NB4 (cell line): Measurements from ENCODE around the gene MINDY2.

Experiments used
- POLR2A ChIP-seq: IDR thresholded peaks from 2 replicates; pipeline ENCODE4 v1.6.1; 2011; ENCODE audit warnings: mild to moderate bottlenecking; ENCODE audit not compliant: insufficient read length; ENCODE audit errors: extremely low read depth
- TF ChIP-seq, protein P1 (sequence below): IDR thresholded peaks from one replicate; pipeline ENCODE4 v1.5.1; 2012; ENCODE audit warnings: low read depth, low read length
- TF ChIP-seq, protein P2 (sequence below): IDR thresholded peaks from 2 replicates; pipeline ENCODE4 v1.6.1; 2011; ENCODE audit warnings: low read depth, low read length

DNA sequence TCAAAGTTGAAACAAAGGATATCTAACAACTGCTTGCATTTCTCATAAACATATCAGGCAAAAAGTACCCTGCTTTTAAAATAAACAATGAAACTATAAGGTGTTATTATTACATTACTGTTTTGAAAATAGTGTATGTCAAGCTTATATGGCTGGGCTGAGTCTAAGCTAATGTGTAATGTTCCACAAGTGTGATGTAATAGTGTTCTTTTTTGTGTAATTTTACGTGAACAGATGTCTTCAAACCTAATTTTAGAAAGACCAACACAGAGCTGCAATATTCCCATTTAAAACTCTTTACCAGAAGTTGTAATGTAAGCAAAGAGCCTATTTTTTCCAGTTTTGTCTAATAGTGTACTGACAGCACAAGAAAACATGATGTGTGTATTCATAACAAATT, 34.0 kb downstream of the MINDY2 start:
- TF ChIP-seq, protein P1, sequence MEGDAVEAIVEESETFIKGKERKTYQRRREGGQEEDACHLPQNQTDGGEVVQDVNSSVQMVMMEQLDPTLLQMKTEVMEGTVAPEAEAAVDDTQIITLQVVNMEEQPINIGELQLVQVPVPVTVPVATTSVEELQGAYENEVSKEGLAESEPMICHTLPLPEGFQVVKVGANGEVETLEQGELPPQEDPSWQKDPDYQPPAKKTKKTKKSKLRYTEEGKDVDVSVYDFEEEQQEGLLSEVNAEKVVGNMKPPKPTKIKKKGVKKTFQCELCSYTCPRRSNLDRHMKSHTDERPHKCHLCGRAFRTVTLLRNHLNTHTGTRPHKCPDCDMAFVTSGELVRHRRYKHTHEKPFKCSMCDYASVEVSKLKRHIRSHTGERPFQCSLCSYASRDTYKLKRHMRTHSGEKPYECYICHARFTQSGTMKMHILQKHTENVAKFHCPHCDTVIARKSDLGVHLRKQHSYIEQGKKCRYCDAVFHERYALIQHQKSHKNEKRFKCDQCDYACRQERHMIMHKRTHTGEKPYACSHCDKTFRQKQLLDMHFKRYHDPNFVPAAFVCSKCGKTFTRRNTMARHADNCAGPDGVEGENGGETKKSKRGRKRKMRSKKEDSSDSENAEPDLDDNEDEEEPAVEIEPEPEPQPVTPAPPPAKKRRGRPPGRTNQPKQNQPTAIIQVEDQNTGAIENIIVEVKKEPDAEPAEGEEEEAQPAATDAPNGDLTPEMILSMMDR, result no peak
- TF ChIP-seq POLR2A, result no peak
- TF ChIP-seq, protein P2, sequence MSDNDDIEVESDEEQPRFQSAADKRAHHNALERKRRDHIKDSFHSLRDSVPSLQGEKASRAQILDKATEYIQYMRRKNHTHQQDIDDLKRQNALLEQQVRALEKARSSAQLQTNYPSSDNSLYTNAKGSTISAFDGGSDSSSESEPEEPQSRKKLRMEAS, result no peak
